ENCODE data around the gene ZNF354C.
A peak's percentile ranks its signal among the peaks of the same experiment; 100 is the strongest.

Gene ZNF354C

GRCh38 chr5:179060116-179061008 is at the start of gene ZNF354C:
Gene ZNF354C, plus strand, starts transcription at chr5:179060373. Its CDS starts 1,696 bp downstream, at chr5:179062069.
- Histone ChIP-seq H3K36me3 (ENCODE audit: control insufficient read depth, insufficient read depth, low read length) (no peaks in the 10 kb centered on the region), H3K9me3 (ENCODE audit: control insufficient read depth, insufficient read depth, low read depth, low read length) (peaks cover 67% of the 10 kb centered on the region), H3K27me3 (ENCODE audit: control insufficient read depth, insufficient read depth, low read length) (no peaks in the 10 kb centered on the region), H3K4me1 (ENCODE audit: control insufficient read depth, insufficient read depth, low read length) (no peaks in the 10 kb centered on the region), H3K9ac (ENCODE audit: low read length) (no peak within 1 kb of the TSS), H3K4me3 (ENCODE audit: low read depth, low read length) (peak within 1 kb of the TSS; percentile 57; the same call in 1 of the 2 replicates), H3K27ac (ENCODE audit: low read depth, low read length) (no peak within 1 kb of the TSS)

GRCh38 chr5:179023528-179024189 is 36.5 kb upstream of the ZNF354C start, which contains the start of gene ZNF879:
Gene ZNF879, plus strand, starts transcription at chr5:179023804. Its CDS starts 1,201 bp downstream, at chr5:179025005.
- Histone ChIP-seq H3K9ac (ENCODE audit: low read length) (peak within 1 kb of the TSS; percentile 25), H3K27me3 (ENCODE audit: control insufficient read depth, insufficient read depth, low read length) (no peaks in the 10 kb centered on the region), H3K9me3 (ENCODE audit: control insufficient read depth, insufficient read depth, low read depth, low read length) (peaks cover 41% of the 10 kb centered on the region), H3K27ac (ENCODE audit: low read depth, low read length) (no peak within 1 kb of the TSS), H3K36me3 (ENCODE audit: control insufficient read depth, insufficient read depth, low read length) (peaks cover 22% of the 10 kb centered on the region), H3K4me3 (ENCODE audit: low read depth, low read length) (peak within 1 kb of the TSS; percentile 80), H3K4me1 (ENCODE audit: control insufficient read depth, insufficient read depth, low read length) (no peaks in the 10 kb centered on the region)

GRCh38 chr5:179033004-179033580 is 27.1 kb upstream of the ZNF354C start:
- Histone ChIP-seq H3K4me3 (ENCODE audit: low read depth, low read length) (no peak overlapping the region), H3K27ac (ENCODE audit: low read depth, low read length) (no peak overlapping the region), H3K4me1 (ENCODE audit: control insufficient read depth, insufficient read depth, low read length) (no peaks in the 10 kb centered on the region), H3K27me3 (ENCODE audit: control insufficient read depth, insufficient read depth, low read length) (no peaks in the 10 kb centered on the region), H3K9ac (ENCODE audit: low read length) (no peak overlapping the region), H3K36me3 (ENCODE audit: control insufficient read depth, insufficient read depth, low read length) (peaks cover 50% of the 10 kb centered on the region), H3K9me3 (ENCODE audit: control insufficient read depth, insufficient read depth, low read depth, low read length) (peaks cover 85% of the 10 kb centered on the region)

GRCh38 chr5:179044765-179045164 is 15.4 kb upstream of the ZNF354C start:
- Histone ChIP-seq H3K4me1 (ENCODE audit: control insufficient read depth, insufficient read depth, low read length) (no peaks in the 10 kb centered on the region), H3K9ac (ENCODE audit: low read length) (no peak overlapping the region), H3K27me3 (ENCODE audit: control insufficient read depth, insufficient read depth, low read length) (no peaks in the 10 kb centered on the region), H3K9me3 (ENCODE audit: control insufficient read depth, insufficient read depth, low read depth, low read length) (peaks cover 55% of the 10 kb centered on the region), H3K36me3 (ENCODE audit: control insufficient read depth, insufficient read depth, low read length) (no peaks in the 10 kb centered on the region), H3K4me3 (ENCODE audit: low read depth, low read length) (no peak overlapping the region), H3K27ac (ENCODE audit: low read depth, low read length) (no peak overlapping the region)

- H3K27ac ChIP-seq (ENCODE audit: low read depth, low read length), result no peak overlapping the region
Measured at GRCh38 chr5:179051784-179052183, 8.4 kb upstream of the ZNF354C start.

GRCh38 chr5:179054036-179054785 is 6.0 kb upstream of the ZNF354C start:
- Histone ChIP-seq H3K36me3 (ENCODE audit: control insufficient read depth, insufficient read depth, low read length) (no peaks in the 10 kb centered on the region), H3K9ac (ENCODE audit: low read length) (no peak overlapping the region), H3K27me3 (ENCODE audit: control insufficient read depth, insufficient read depth, low read length) (no peaks in the 10 kb centered on the region), H3K4me3 (ENCODE audit: low read depth, low read length) (no peak overlapping the region), H3K27ac (ENCODE audit: low read depth, low read length) (no peak overlapping the region), H3K4me1 (ENCODE audit: control insufficient read depth, insufficient read depth, low read length) (no peaks in the 10 kb centered on the region), H3K9me3 (ENCODE audit: control insufficient read depth, insufficient read depth, low read depth, low read length) (peaks cover 69% of the 10 kb centered on the region)

More at GRCh38 chr5:179051784-179052183, 8.4 kb upstream of the ZNF354C start:
- no peak overlapping the region for H3K4me3 ChIP-seq (ENCODE audit: low read depth, low read length)
- H3K9me3 ChIP-seq (ENCODE audit: control insufficient read depth, insufficient read depth, low read depth, low read length), result peaks cover 81% of the 10 kb centered on the region
- no peaks in the 10 kb centered on the region for H3K4me1 ChIP-seq (ENCODE audit: control insufficient read depth, insufficient read depth, low read length)
- no peaks in the 10 kb centered on the region for H3K27me3 ChIP-seq (ENCODE audit: control insufficient read depth, insufficient read depth, low read length)
- no peaks in the 10 kb centered on the region for H3K36me3 ChIP-seq (ENCODE audit: control insufficient read depth, insufficient read depth, low read length)
- no peak overlapping the region for H3K9ac ChIP-seq (ENCODE audit: low read length)

GRCh38 chr5:179054876-179055275 is 5.3 kb upstream of the ZNF354C start:
- peaks cover 73% of the 10 kb centered on the region for H3K9me3 ChIP-seq (ENCODE audit: control insufficient read depth, insufficient read depth, low read depth, low read length)
- no peaks in the 10 kb centered on the region for H3K27me3 ChIP-seq (ENCODE audit: control insufficient read depth, insufficient read depth, low read length)
- no peak overlapping the region for H3K27ac ChIP-seq (ENCODE audit: low read depth, low read length)

GRCh38 chr5:179055436-179055835 is 4.7 kb upstream of the ZNF354C start:
- peaks cover 72% of the 10 kb centered on the region for H3K9me3 ChIP-seq (ENCODE audit: control insufficient read depth, insufficient read depth, low read depth, low read length)
- no peak overlapping the region for H3K9ac ChIP-seq (ENCODE audit: low read length)
- H3K36me3 ChIP-seq (ENCODE audit: control insufficient read depth, insufficient read depth, low read length), result no peaks in the 10 kb centered on the region
- no peaks in the 10 kb centered on the region for H3K4me1 ChIP-seq (ENCODE audit: control insufficient read depth, insufficient read depth, low read length)
- H3K27ac ChIP-seq (ENCODE audit: low read depth, low read length), result no peak overlapping the region
- H3K27me3 ChIP-seq (ENCODE audit: control insufficient read depth, insufficient read depth, low read length), result no peaks in the 10 kb centered on the region
- no peak overlapping the region for H3K4me3 ChIP-seq (ENCODE audit: low read depth, low read length)

More at GRCh38 chr5:179054876-179055275, 5.3 kb upstream of the ZNF354C start:
- Histone ChIP-seq H3K36me3 (ENCODE audit: control insufficient read depth, insufficient read depth, low read length) (no peaks in the 10 kb centered on the region), H3K4me3 (ENCODE audit: low read depth, low read length) (no peak overlapping the region), H3K9ac (ENCODE audit: low read length) (no peak overlapping the region), H3K4me1 (ENCODE audit: control insufficient read depth, insufficient read depth, low read length) (no peaks in the 10 kb centered on the region)

- Histone ChIP-seq H3K9me3 (ENCODE audit: control insufficient read depth, insufficient read depth, low read depth, low read length) (peaks cover 72% of the 10 kb centered on the region), H3K9ac (ENCODE audit: low read length) (no peak overlapping the region), H3K4me1 (ENCODE audit: control insufficient read depth, insufficient read depth, low read length) (no peaks in the 10 kb centered on the region), H3K27me3 (ENCODE audit: control insufficient read depth, insufficient read depth, low read length) (no peaks in the 10 kb centered on the region), H3K36me3 (ENCODE audit: control insufficient read depth, insufficient read depth, low read length) (no peaks in the 10 kb centered on the region), H3K27ac (ENCODE audit: low read depth, low read length) (no peak overlapping the region), H3K4me3 (ENCODE audit: low read depth, low read length) (no peak overlapping the region)
Measured at GRCh38 chr5:179055841-179056240, 4.3 kb upstream of the ZNF354C start.

- Histone ChIP-seq H3K27ac (ENCODE audit: low read depth, low read length) (no peak overlapping the region), H3K9me3 (ENCODE audit: control insufficient read depth, insufficient read depth, low read depth, low read length) (peaks cover 66% of the 10 kb centered on the region), H3K4me3 (ENCODE audit: low read depth, low read length) (peak overlapping the region; percentile 57; the same call in 1 of the 2 replicates), H3K36me3 (ENCODE audit: control insufficient read depth, insufficient read depth, low read length) (no peaks in the 10 kb centered on the region), H3K27me3 (ENCODE audit: control insufficient read depth, insufficient read depth, low read length) (no peaks in the 10 kb centered on the region), H3K4me1 (ENCODE audit: control insufficient read depth, insufficient read depth, low read length) (no peaks in the 10 kb centered on the region), H3K9ac (ENCODE audit: low read length) (no peak overlapping the region)
Measured at GRCh38 chr5:179061025-179061424, 852 bp downstream of the ZNF354C start.
